Mesenchymal stem cell (in vitro differentiated cells and primary cell): ENCODE results near the gene PRRX2.

ENCODE experiments used
- DNase-seq: peaks from one replicate; pipeline ENCODE4 v3.0.0-alpha.2; 2013
- H2AFZ ChIP-seq: one replicate; pipeline ENCODE4 v1.6.1; 2013; ENCODE audit warnings: low read depth, mild to moderate bottlenecking, control low read depth, inconsistent platforms, low read length, moderate library complexity
- H2AK5ac ChIP-seq: 2 replicates; pipeline ENCODE4 v1.6.1; 2013; ENCODE audit warnings: low read length, moderate library complexity, mild to moderate bottlenecking, inconsistent platforms; ENCODE audit not compliant: severe bottlenecking
- H2BK120ac ChIP-seq: one replicate; pipeline ENCODE4 v1.6.1; 2013; ENCODE audit warnings: low read depth, mild to moderate bottlenecking, inconsistent platforms, low read length, moderate library complexity
- H2BK12ac ChIP-seq, 2 experiments: one replicate each; pipeline ENCODE4 v1.6.1; 2013; ENCODE audit warnings: inconsistent platforms in 2 of 2, low read length in 2 of 2, mild to moderate bottlenecking in 2 of 2, moderate library complexity in 2 of 2, control low read depth in 1 of 2
- H2BK15ac ChIP-seq: one replicate; pipeline ENCODE4 v1.6.1; 2013; ENCODE audit warnings: mild to moderate bottlenecking, low read depth, inconsistent platforms; ENCODE audit not compliant: poor library complexity, severe bottlenecking
- H2BK5ac ChIP-seq: 2 replicates; pipeline ENCODE4 v1.6.1; 2013; ENCODE audit warnings: low read depth, mild to moderate bottlenecking, low read length, control low read depth, inconsistent platforms; ENCODE audit not compliant: poor library complexity, severe bottlenecking
- H3K14ac ChIP-seq, 2 experiments: one replicate each; pipeline ENCODE4 v1.6.1; 2013; ENCODE audit warnings: inconsistent platforms in 2 of 2, low read length in 2 of 2, control low read depth in 1 of 2, mild to moderate bottlenecking in 1 of 2, moderate library complexity in 1 of 2
- H3K18ac ChIP-seq, 2 experiments: one replicate each; pipeline ENCODE4 v1.6.1; 2013; ENCODE audit warnings: inconsistent platforms in 2 of 2, low read length in 2 of 2, control low read depth in 1 of 2, low read depth in 1 of 2, mild to moderate bottlenecking in 1 of 2
- H3K23ac ChIP-seq, 2 experiments: one replicate each; pipeline ENCODE4 v1.6.1; 2013; ENCODE audit warnings: inconsistent platforms in 2 of 2, low read length in 2 of 2, mild to moderate bottlenecking in 2 of 2, moderate library complexity in 2 of 2, control low read depth in 1 of 2
- H3K27ac ChIP-seq: 2 replicates; pipeline ENCODE4 v1.5.1; 2013; ENCODE audit warnings: mild to moderate bottlenecking, moderate library complexity, low read length, control low read depth, inconsistent platforms; ENCODE audit not compliant: poor library complexity, severe bottlenecking
- H3K27me3 ChIP-seq, 2 experiments: 2 replicates each; pipeline versions ENCODE4 v1.6.1 to v1.7.0; 2013; ENCODE audit warnings: low read length in 2 of 2, mild to moderate bottlenecking in 2 of 2, moderate library complexity in 2 of 2, control low read depth in 1 of 2, inconsistent platforms in 1 of 2; ENCODE audit not compliant: control insufficient read depth in 1 of 2, insufficient read depth in 1 of 2
- H3K36me3 ChIP-seq, 2 experiments: 2 replicates each; pipeline versions ENCODE4 v1.6.1 to v1.7.0; 2013; ENCODE audit warnings: low read length in 2 of 2, control low read depth in 1 of 2, inconsistent platforms in 1 of 2, low read depth in 1 of 2, mild to moderate bottlenecking in 1 of 2; ENCODE audit not compliant: insufficient read depth in 2 of 2, control insufficient read depth in 1 of 2
- H3K4ac ChIP-seq, 2 experiments: one replicate each; pipeline ENCODE4 v1.6.1; 2013; ENCODE audit warnings: inconsistent platforms in 2 of 2, low read length in 2 of 2, mild to moderate bottlenecking in 2 of 2, moderate library complexity in 2 of 2, control low read depth in 1 of 2, low read depth in 1 of 2
- H3K4me1 ChIP-seq: 2 replicates; pipeline ENCODE4 v1.6.1; 2013; ENCODE audit warnings: low read depth, low read length, control low read depth; ENCODE audit not compliant: control insufficient read depth, insufficient read depth
- H3K4me2 ChIP-seq: 2 replicates; pipeline ENCODE4 v1.6.1; 2013; ENCODE audit warnings: low read length, mild to moderate bottlenecking, inconsistent platforms; ENCODE audit not compliant: poor library complexity, severe bottlenecking
- H3K4me3 ChIP-seq, 2 experiments: 2 replicates each; pipeline versions ENCODE4 v1.5.1 to v1.7.0; 2013; ENCODE audit warnings: low read length in 2 of 2, mild to moderate bottlenecking in 2 of 2, control low read depth in 1 of 2, low read depth in 1 of 2; ENCODE audit not compliant: insufficient read depth in 1 of 2
- H3K79me1 ChIP-seq: replicated peaks from 2 replicates; pipeline ENCODE4 v1.6.1; 2013; ENCODE audit warnings: mild to moderate bottlenecking, control low read depth, low read length, inconsistent platforms; ENCODE audit not compliant: poor library complexity, severe bottlenecking
- H3K9ac ChIP-seq: 2 replicates; pipeline ENCODE4 v1.7.0; 2013; ENCODE audit warnings: mild to moderate bottlenecking, low read length, moderate library complexity
- H3K9me3 ChIP-seq: 2 replicates; pipeline ENCODE4 v1.7.0; 2013; ENCODE audit warnings: mild to moderate bottlenecking, low read length; ENCODE audit not compliant: control insufficient read depth
- H4K8ac ChIP-seq: one replicate; pipeline ENCODE4 v1.6.1; 2013; ENCODE audit warnings: inconsistent platforms, mild to moderate bottlenecking, low read length, moderate library complexity
- H4K91ac ChIP-seq: one replicate; pipeline ENCODE4 v1.6.1; 2013; ENCODE audit warnings: mild to moderate bottlenecking, low read length, inconsistent platforms
- WGBS: methylation state at CpG from one replicate; pipeline ENCODE4 v1.1.7; 2013; ENCODE audit warnings: mixed read lengths; 5-methylcytosine and 5-hydroxymethylcytosine counted together

Gene PRRX2

DNA sequence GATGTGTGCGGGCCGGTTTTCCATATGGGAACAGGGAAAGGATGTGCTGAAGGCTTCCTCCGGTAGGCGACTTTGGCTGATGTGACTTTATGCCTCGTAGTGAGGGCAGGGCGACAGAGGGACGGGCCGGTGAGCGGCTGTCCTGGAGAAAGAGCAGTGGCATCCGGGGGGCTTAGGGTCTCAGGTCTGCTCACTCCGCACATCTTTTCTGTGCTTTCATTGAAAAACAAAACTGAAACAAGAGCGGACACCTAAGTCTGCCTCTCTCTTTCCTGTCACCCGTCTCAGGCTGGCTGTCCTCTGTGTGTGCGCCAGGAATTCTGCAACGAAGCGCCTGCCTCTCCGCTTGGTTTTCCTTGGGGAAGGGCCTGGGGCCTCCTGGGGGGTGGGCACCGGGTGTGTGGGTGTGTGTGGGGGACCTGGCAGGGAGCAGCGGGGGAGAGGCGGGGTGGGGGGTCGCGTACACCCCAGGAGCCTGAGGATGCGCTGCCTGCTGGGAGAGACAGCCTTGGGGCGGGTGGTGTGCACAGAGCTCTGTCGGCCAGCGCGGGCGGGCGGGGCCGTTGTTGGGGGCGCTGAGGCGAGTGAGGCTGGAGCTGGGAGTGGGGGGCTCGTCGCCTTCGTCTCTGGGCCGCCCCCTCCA lies 580 bp upstream of the PRRX2 start:
- Histone ChIP-seq H3K9me3 (no peaks in the 10 kb centered on the region), H2BK15ac (peak overlapping the region; percentile 80), H3K18ac (peak overlapping the region; percentile 11 to 21), H3K14ac (no peak overlapping the region), H2AFZ (peak overlapping the region; percentile 1), H3K4me3 (peak overlapping the region; percentile 33 to 72), H2BK120ac (no peak overlapping the region), H2AK5ac (no peak overlapping the region), H3K4me2 (peak overlapping the region; percentile 32), H4K8ac (peak overlapping the region; percentile 80), H3K4me1 (peaks cover 18% of the 10 kb centered on the region), H3K27ac (no peak overlapping the region), H3K23ac (no peak overlapping the region), H4K91ac (no peak overlapping the region), H3K9ac (peak overlapping the region; percentile 36), H3K36me3 (no peaks in the 10 kb centered on the region), H3K4ac (no peak overlapping the region), H3K79me1 (no peaks in the 10 kb centered on the region), H2BK5ac (no peak overlapping the region), H2BK12ac (no peak overlapping the region), H3K27me3 (peaks cover 6 to 43% of the 10 kb centered on the region in 2 experiments)
- DNase-seq, result peak; percentile 29
- 22% methylated on average over 16 of the region's 36 CpGs for WGBS

DNA sequence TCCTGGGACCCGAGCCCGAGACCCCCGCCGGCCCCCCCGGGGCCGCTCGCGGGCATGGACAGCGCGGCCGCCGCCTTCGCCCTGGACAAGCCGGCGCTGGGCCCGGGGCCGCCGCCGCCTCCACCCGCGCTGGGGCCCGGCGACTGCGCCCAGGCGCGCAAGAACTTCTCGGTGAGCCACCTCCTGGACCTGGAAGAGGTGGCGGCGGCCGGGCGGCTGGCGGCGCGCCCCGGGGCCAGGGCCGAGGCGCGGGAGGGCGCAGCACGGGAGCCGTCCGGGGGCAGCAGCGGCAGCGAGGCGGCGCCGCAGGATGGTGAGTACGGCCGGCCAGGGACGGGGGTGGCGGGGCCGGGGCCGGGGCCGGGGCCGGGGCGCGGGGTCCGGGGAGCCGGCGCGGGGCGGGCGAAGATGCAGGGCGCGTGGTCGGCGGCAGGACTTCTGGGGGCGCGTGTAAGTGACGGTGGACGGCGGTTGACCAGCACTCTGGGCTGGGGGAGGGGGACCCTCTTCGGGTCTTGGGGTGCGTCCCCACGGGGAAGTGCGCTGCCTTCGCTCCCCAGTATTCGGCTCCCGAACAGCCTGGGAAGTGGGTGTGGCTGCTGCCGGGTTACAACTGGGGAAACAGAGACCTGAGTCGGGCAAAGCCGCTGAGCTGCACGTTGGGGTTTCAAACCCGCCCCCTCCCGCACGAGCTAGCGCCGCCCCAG lies 520 bp downstream of the PRRX2 start:
- Histone ChIP-seq H3K4me2 (peak overlapping the region; percentile 32), H4K91ac (peak overlapping the region; percentile 18), H3K4me1 (peaks cover 18% of the 10 kb centered on the region), H2AFZ (no peak overlapping the region), H3K4ac (no peak overlapping the region), H3K79me1 (no peaks in the 10 kb centered on the region), H3K36me3 (peaks cover 0 to 4% of the 10 kb centered on the region in 2 experiments), H2BK12ac (no peak overlapping the region), H3K9me3 (no peaks in the 10 kb centered on the region), H3K27me3 (peaks cover under 1 to 43% of the 10 kb centered on the region in 2 experiments), H3K14ac (no peak overlapping the region), H2BK15ac (peak overlapping the region; percentile 52), H3K9ac (peak overlapping the region; percentile 80), H3K4me3 (peak overlapping the region in 1 of 2 experiments; percentile 80), H3K18ac (peak overlapping the region in 1 of 2 experiments; percentile 21), H2BK120ac (peak overlapping the region; percentile 19), H4K8ac (peak overlapping the region; percentile 69), H2BK5ac (no peak overlapping the region), H3K27ac (no peak overlapping the region), H2AK5ac (no peak overlapping the region), H3K23ac (no peak overlapping the region)
- 8% methylated on average over 67 of the region's 88 CpGs for WGBS
- DNase-seq, result no peak

DNA sequence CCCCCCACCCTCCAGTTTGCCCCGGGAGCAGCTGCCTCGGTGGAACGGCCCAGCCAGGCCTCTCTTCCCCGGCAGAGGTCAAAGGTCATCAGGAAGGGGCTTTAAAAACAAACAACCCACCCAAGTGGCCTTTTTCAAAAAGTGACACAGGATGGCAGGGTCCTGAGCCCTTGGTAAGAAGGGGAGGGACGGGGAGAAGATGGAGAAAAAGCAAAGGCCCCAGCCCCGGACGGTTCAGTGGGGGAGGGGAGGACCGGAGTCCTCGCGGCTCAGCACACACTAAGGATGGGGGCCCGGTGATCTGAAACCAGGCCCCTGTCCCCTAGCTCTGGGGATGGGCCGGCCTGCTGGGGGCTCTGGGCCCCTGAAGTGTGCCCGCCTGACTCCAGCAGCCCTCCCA lies 1.1 kb downstream of the PRRX2 start:
- H3K79me1 ChIP-seq, result no peaks in the 10 kb centered on the region
- H3K9me3 ChIP-seq, result no peaks in the 10 kb centered on the region
- H3K4ac ChIP-seq, result no peak overlapping the region
- H4K8ac ChIP-seq, result no peak overlapping the region
- no peak overlapping the region for H4K91ac ChIP-seq
- peaks cover 0 to 4% of the 10 kb centered on the region in 2 experiments for H3K36me3 ChIP-seq
- H3K9ac ChIP-seq, result peak overlapping the region; percentile 80
- no peak overlapping the region for H3K4me2 ChIP-seq
- no peak overlapping the region for H3K14ac ChIP-seq
- peak overlapping the region in 1 of 2 experiments; percentile 80 for H3K4me3 ChIP-seq
- no peak for DNase-seq
- H2BK15ac ChIP-seq, result no peak overlapping the region
- WGBS, result 38% methylated on average over 9 of the region's 13 CpGs
- H2AFZ ChIP-seq, result no peak overlapping the region
- H2AK5ac ChIP-seq, result no peak overlapping the region
- peaks cover 18% of the 10 kb centered on the region for H3K4me1 ChIP-seq
- no peak overlapping the region for H2BK5ac ChIP-seq
- no peak overlapping the region for H3K23ac ChIP-seq
- no peak overlapping the region for H3K18ac ChIP-seq
- H3K27me3 ChIP-seq, result peaks cover 0 to 43% of the 10 kb centered on the region in 2 experiments
- no peak overlapping the region for H3K27ac ChIP-seq
- H2BK120ac ChIP-seq, result no peak overlapping the region
- no peak overlapping the region for H2BK12ac ChIP-seq

GRCh38 chr9:129667378-129667777 lies 1.9 kb downstream of the PRRX2 start:
- H2AFZ ChIP-seq, result no peak overlapping the region
- H3K4ac ChIP-seq, result no peak overlapping the region
- no peak overlapping the region for H2BK15ac ChIP-seq
- no peak for DNase-seq
- H3K36me3 ChIP-seq, result peaks cover 0 to 4% of the 10 kb centered on the region in 2 experiments
- H2BK120ac ChIP-seq, result no peak overlapping the region
- no peak overlapping the region for H3K14ac ChIP-seq
- H3K4me2 ChIP-seq, result no peak overlapping the region
- peaks cover 0 to 46% of the 10 kb centered on the region in 2 experiments for H3K27me3 ChIP-seq
- no peak overlapping the region for H3K27ac ChIP-seq
- peak overlapping the region in 1 of 2 experiments; percentile 80 for H3K4me3 ChIP-seq
- no peak overlapping the region for H3K18ac ChIP-seq
- no peak overlapping the region for H2BK5ac ChIP-seq
- H3K9me3 ChIP-seq, result no peaks in the 10 kb centered on the region
- H3K4me1 ChIP-seq, result peaks cover 18% of the 10 kb centered on the region
- H3K23ac ChIP-seq, result no peak overlapping the region
- H4K91ac ChIP-seq, result no peak overlapping the region
- H3K9ac ChIP-seq, result peak overlapping the region; percentile 80
- 98% methylated on average over 11 of the region's 11 CpGs for WGBS
- no peaks in the 10 kb centered on the region for H3K79me1 ChIP-seq
- no peak overlapping the region for H4K8ac ChIP-seq
- no peak overlapping the region for H2AK5ac ChIP-seq
- peak overlapping the region in 1 of 2 experiments; percentile 59 for H2BK12ac ChIP-seq
